HG03280 (cell line): Measurements from ENCODE around the gene FAM110D.

Experiments used
- ATAC-seq: cut with Tn5 transposase; IDR thresholded peaks from one replicate; pipeline ENCODE4 v1.9.1; 2021; ENCODE audit warnings: mild to moderate bottlenecking, moderate library complexity; ENCODE audit not compliant: unreplicated experiment

FAM110D gene

GRCh38 chr1:26127235-26128163, 31.4 kb upstream of the FAM110D start:
- ATAC-seq: no peak

GRCh38 chr1:26129778-26130177, 29.1 kb upstream of the FAM110D start:
- ATAC-seq: no peak

- no peak for ATAC-seq
These were observed 28.2 kb upstream of the FAM110D start for GRCh38 chr1:26130695-26131094.

GRCh38 chr1:26132128-26132833, 26.6 kb upstream of the FAM110D start:
- no peak for ATAC-seq

- ATAC-seq: no peak
These were observed 26.1 kb upstream of the FAM110D start for GRCh38 chr1:26132834-26133167.

- no peak for ATAC-seq
These were observed 24.4 kb upstream of the FAM110D start for GRCh38 chr1:26134466-26134865.

- ATAC-seq: no peak
These were observed 19.8 kb upstream of the FAM110D start for GRCh38 chr1:26138974-26139558.

- no peak for ATAC-seq
These were observed 16.7 kb upstream of the FAM110D start for GRCh38 chr1:26142159-26142558.

- ATAC-seq: no peak
These were observed 13.6 kb upstream of the FAM110D start for GRCh38 chr1:26145041-26145959.

- ATAC-seq: no peak
These were observed 13.0 kb upstream of the FAM110D start for GRCh38 chr1:26145960-26146294.

GRCh38 chr1:26148887-26149286, 10.0 kb upstream of the FAM110D start:
- no peak for ATAC-seq

- no peak for ATAC-seq
These were observed 4.8 kb upstream of the FAM110D start for GRCh38 chr1:26153966-26154532.

GRCh38 chr1:26154750-26155149, 4.1 kb upstream of the FAM110D start:
- no peak for ATAC-seq

- no peak for ATAC-seq
These were observed 3.3 kb upstream of the FAM110D start for GRCh38 chr1:26155370-26156284.

GRCh38 chr1:26156285-26157038, 2.4 kb upstream of the FAM110D start:
- no peak for ATAC-seq

- no peak for ATAC-seq
These were observed 490 bp upstream of the FAM110D start for GRCh38 chr1:26158271-26158907.

- ATAC-seq: no peak
These were observed 812 bp downstream of the FAM110D start for GRCh38 chr1:26159743-26160039.
